ENCODE data around the gene DGKH. TPM values are rescaled to one million over a fixed set of nuclear protein-coding genes. Genes with fewer than 3 reads are reported as not detected.

Gene DGKH
- total and polyA plus RNA-seq, 2 donors (not counting 1 experiment from before 2014, with no cell fraction given) = 6.1 to 7.9 TPM

DNA sequence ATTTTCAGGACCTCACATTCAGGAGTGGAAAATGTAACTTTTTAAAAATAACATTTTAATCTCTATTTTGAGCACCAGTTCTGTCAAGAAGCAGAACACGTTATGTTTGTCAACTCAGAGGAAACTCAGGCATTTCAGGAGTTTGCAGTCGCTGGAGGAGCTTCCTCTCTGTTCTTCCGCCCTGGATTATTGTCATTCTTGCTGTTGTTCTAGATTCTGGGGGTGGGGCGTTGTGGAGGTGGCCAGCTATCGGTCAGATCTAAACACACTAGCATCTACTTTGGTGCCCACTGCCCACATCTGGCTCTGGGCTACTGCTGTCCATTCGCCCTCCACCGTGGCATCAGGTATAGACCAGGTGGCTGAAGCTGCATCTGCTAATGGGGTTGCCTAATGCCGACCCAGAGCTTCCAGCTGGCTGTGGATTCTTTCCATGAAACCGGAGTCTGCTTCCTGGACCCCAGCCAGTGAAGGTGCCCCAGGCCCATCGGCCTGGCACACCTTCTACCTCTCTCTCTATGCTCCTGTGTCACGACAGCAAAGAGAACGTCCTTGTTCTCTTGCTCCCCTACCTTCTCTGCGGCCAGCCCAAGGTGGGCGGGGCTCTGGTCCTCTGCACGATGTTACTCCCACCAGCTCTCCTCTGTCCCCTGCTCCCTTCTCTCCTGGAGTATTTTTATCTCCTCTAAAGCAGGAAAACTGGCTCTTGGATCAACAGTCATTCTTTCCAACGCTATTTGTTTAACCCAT, 36.7 kb upstream of the DGKH start:
- Histone ChIP-seq H3K27ac (ENCODE audit: insufficient read depth, low read length) (no peak overlapping the region), H2AFZ (ENCODE audit: low read length) (peak overlapping the region; percentile 13), H3K27me3 (ENCODE audit: control insufficient read depth, insufficient read depth, low read length) (no peaks in the 10 kb centered on the region)

DNA sequence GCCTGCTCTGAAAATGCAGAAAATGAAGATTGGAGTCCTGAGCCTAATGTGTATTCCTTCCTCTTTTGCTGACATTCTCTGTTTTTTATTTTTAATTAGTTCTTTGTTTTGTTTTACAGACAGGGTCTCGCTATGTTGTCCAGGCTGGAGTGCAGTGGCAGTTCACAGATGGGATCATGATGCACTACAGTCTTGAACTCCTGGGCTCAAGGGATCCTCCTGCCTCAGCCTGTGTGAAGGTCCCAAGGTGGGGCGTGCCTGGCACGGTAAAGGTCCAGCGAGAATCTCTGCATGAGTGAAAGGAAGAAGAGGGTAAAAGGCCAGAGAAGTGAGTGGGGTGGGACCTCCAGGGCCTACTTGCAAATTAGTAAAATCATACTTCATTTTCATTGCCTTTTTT, 34.3 kb upstream of the DGKH start:
- H3K9me3 ChIP-seq (ENCODE audit: control insufficient read depth, insufficient read depth, low read depth, low read length) = no peaks in the 10 kb centered on the region
- no peak overlapping the region for H3K27ac ChIP-seq (ENCODE audit: insufficient read depth, low read length)
- H3K36me3 ChIP-seq (ENCODE audit: control insufficient read depth, insufficient read depth, low read length) = no peaks in the 10 kb centered on the region
- H3K4me3 ChIP-seq (replicated peaks in 1 of 4; ENCODE audit: control extremely low read depth in 1 of 4, insufficient read depth in 1 of 4, low read depth in 3 of 4, low read length in 4 of 4) = no peak overlapping the region
- no peaks in the 10 kb centered on the region for H3K79me2 ChIP-seq (ENCODE audit: control insufficient read depth, insufficient read depth, low read length)
- H3K4me2 ChIP-seq (ENCODE audit: extremely low read depth, insufficient read depth, low read length) = no peak overlapping the region
- H3K4me1 ChIP-seq (ENCODE audit: control insufficient read depth, extremely low read depth, insufficient read depth, low read length) = no peaks in the 10 kb centered on the region
- H2AFZ ChIP-seq (ENCODE audit: low read length) = no peak overlapping the region
- TF ChIP-seq, protein P1, sequence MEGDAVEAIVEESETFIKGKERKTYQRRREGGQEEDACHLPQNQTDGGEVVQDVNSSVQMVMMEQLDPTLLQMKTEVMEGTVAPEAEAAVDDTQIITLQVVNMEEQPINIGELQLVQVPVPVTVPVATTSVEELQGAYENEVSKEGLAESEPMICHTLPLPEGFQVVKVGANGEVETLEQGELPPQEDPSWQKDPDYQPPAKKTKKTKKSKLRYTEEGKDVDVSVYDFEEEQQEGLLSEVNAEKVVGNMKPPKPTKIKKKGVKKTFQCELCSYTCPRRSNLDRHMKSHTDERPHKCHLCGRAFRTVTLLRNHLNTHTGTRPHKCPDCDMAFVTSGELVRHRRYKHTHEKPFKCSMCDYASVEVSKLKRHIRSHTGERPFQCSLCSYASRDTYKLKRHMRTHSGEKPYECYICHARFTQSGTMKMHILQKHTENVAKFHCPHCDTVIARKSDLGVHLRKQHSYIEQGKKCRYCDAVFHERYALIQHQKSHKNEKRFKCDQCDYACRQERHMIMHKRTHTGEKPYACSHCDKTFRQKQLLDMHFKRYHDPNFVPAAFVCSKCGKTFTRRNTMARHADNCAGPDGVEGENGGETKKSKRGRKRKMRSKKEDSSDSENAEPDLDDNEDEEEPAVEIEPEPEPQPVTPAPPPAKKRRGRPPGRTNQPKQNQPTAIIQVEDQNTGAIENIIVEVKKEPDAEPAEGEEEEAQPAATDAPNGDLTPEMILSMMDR (conservative IDR thresholded peaks at IDR 0.05 in 1 of 2, IDR thresholded peaks at IDR 0.05 in 1 of 2; ENCODE audit: low read depth in 1 of 2, low read length in 2 of 2) = no peak
- no peak for TF ChIP-seq EZH2 (IDR thresholded peaks at IDR 0.05; ENCODE audit: low read length, missing control alignments)
- no peak overlapping the region for H3K9ac ChIP-seq (ENCODE audit: insufficient read depth, low read length)
- no peaks in the 10 kb centered on the region for H4K20me1 ChIP-seq (ENCODE audit: control insufficient read depth, extremely low read depth, insufficient read depth, low read length)
- DNase-seq (ENCODE audit: low read depth in 2 of 2) = no peak
- no peaks in the 10 kb centered on the region for H3K27me3 ChIP-seq (ENCODE audit: control insufficient read depth, insufficient read depth, low read length)

More for the DNA sequence above, 36.7 kb upstream of the DGKH start:
- TF ChIP-seq EZH2 (IDR thresholded peaks at IDR 0.05; ENCODE audit: low read length, missing control alignments) = no peak
- TF ChIP-seq, protein P1 (conservative IDR thresholded peaks at IDR 0.05 in 1 of 2, IDR thresholded peaks at IDR 0.05 in 1 of 2; ENCODE audit: low read depth in 1 of 2, low read length in 2 of 2) = no peak
- no peaks in the 10 kb centered on the region for H3K79me2 ChIP-seq (ENCODE audit: control insufficient read depth, insufficient read depth, low read length)
- DNase-seq (ENCODE audit: low read depth in 2 of 2) = no peak
- H3K36me3 ChIP-seq (ENCODE audit: control insufficient read depth, insufficient read depth, low read length) = no peaks in the 10 kb centered on the region
- H3K4me2 ChIP-seq (ENCODE audit: extremely low read depth, insufficient read depth, low read length) = no peak overlapping the region
- H3K9ac ChIP-seq (ENCODE audit: insufficient read depth, low read length) = no peak overlapping the region
- H3K9me3 ChIP-seq (ENCODE audit: control insufficient read depth, insufficient read depth, low read depth, low read length) = no peaks in the 10 kb centered on the region
- H3K4me1 ChIP-seq (ENCODE audit: control insufficient read depth, extremely low read depth, insufficient read depth, low read length) = no peaks in the 10 kb centered on the region
- H3K4me3 ChIP-seq (replicated peaks in 1 of 4; ENCODE audit: control extremely low read depth in 1 of 4, insufficient read depth in 1 of 4, low read depth in 3 of 4, low read length in 4 of 4) = no peak overlapping the region
- no peaks in the 10 kb centered on the region for H4K20me1 ChIP-seq (ENCODE audit: control insufficient read depth, extremely low read depth, insufficient read depth, low read length)

DNA sequence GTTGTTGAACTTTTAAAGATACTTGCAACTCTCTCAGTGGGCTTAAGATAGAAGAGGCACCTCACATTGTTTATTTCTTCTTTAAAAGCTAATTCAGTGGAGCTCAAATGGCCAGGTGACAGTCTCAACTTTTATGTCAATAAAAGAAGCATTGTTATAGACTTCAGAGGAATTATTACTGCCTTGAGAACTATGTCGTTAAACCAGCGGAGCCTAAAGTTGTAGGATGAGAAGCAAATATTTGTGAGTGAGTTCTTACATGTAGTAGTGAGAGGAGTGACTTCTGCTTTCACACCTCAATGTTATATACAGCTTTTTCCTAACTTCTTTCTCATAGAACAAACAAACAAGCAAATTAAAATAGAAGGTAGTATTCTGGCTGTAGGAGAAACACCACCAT, 31.2 kb upstream of the DGKH start:
- no peak for DNase-seq (ENCODE audit: low read depth in 2 of 2)
- TF ChIP-seq EZH2 (IDR thresholded peaks at IDR 0.05; ENCODE audit: low read length, missing control alignments) = no peak
- TF ChIP-seq, protein P1 (conservative IDR thresholded peaks at IDR 0.05 in 1 of 2, IDR thresholded peaks at IDR 0.05 in 1 of 2; ENCODE audit: low read depth in 1 of 2, low read length in 2 of 2) = no peak
- H3K79me2 ChIP-seq (ENCODE audit: control insufficient read depth, insufficient read depth, low read length) = no peaks in the 10 kb centered on the region
- H3K9me3 ChIP-seq (ENCODE audit: control insufficient read depth, insufficient read depth, low read depth, low read length) = no peaks in the 10 kb centered on the region
- no peak overlapping the region for H3K9ac ChIP-seq (ENCODE audit: insufficient read depth, low read length)
- no peaks in the 10 kb centered on the region for H3K4me1 ChIP-seq (ENCODE audit: control insufficient read depth, extremely low read depth, insufficient read depth, low read length)
- no peak overlapping the region for H2AFZ ChIP-seq (ENCODE audit: low read length)
- no peaks in the 10 kb centered on the region for H4K20me1 ChIP-seq (ENCODE audit: control insufficient read depth, extremely low read depth, insufficient read depth, low read length)
- H3K27me3 ChIP-seq (ENCODE audit: control insufficient read depth, insufficient read depth, low read length) = no peaks in the 10 kb centered on the region
- no peaks in the 10 kb centered on the region for H3K36me3 ChIP-seq (ENCODE audit: control insufficient read depth, insufficient read depth, low read length)
- H3K4me2 ChIP-seq (ENCODE audit: extremely low read depth, insufficient read depth, low read length) = no peak overlapping the region
- no peak overlapping the region for H3K4me3 ChIP-seq (replicated peaks in 1 of 4; ENCODE audit: control extremely low read depth in 1 of 4, insufficient read depth in 1 of 4, low read depth in 3 of 4, low read length in 4 of 4)
- no peak overlapping the region for H3K27ac ChIP-seq (ENCODE audit: insufficient read depth, low read length)

Measured in fibroblast of lung (primary cell).